ENCODE data around the gene RAB15. TPM values are rescaled to one million over a fixed set of nuclear protein-coding genes. Genes with fewer than 3 reads are reported as not detected.

The RAB15 gene
- total and polyA plus RNA-seq, 2 donors (not counting 1 experiment from before 2014, with no cell fraction given), result 2.2 to 3.6 TPM

DNA sequence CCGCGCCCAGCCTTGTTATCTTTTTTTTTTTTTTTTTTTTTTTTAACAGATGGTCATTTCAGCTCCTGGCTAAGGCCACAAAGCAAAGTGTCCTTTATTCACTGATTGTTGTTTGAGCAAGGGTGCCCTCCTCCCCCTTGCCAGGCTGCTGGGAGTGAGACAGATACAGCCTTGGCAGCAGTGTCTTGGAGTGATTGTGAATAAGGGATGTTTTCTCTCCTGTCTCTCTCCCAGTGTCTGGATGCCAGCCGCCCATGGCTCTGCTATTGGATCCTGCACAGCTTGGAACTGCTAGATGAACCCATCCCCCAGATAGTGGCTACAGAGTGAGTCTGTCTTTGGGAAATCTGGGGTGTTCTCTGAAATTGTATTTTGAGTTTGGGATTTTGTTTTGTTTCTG is 43.3 kb upstream of the RAB15 start:
- Histone ChIP-seq H3K27me3 (ENCODE audit: control insufficient read depth, insufficient read depth, low read length) (no peaks in the 10 kb centered on the region), H4K20me1 (ENCODE audit: control insufficient read depth, extremely low read depth, insufficient read depth, low read length) (no peaks in the 10 kb centered on the region), H3K79me2 (ENCODE audit: control insufficient read depth, insufficient read depth, low read length) (no peaks in the 10 kb centered on the region), H3K9me3 (ENCODE audit: control insufficient read depth, insufficient read depth, low read depth, low read length) (no peaks in the 10 kb centered on the region), H3K4me2 (ENCODE audit: extremely low read depth, insufficient read depth, low read length) (no peak overlapping the region), H2AFZ (ENCODE audit: low read length) (no peak overlapping the region), H3K27ac (ENCODE audit: insufficient read depth, low read length) (no peak overlapping the region), H3K4me1 (ENCODE audit: control insufficient read depth, extremely low read depth, insufficient read depth, low read length) (no peaks in the 10 kb centered on the region), H3K4me3 (replicated peaks in 1 of 4; ENCODE audit: control extremely low read depth in 1 of 4, insufficient read depth in 1 of 4, low read depth in 3 of 4, low read length in 4 of 4) (no peak overlapping the region), H3K9ac (ENCODE audit: insufficient read depth, low read length) (no peak overlapping the region), H3K36me3 (ENCODE audit: control insufficient read depth, insufficient read depth, low read length) (no peaks in the 10 kb centered on the region)
- no peak for DNase-seq (ENCODE audit: low read depth in 2 of 2)
- TF ChIP-seq CTCF (conservative IDR thresholded peaks at IDR 0.05 in 1 of 2, IDR thresholded peaks at IDR 0.05 in 1 of 2; ENCODE audit: low read depth in 1 of 2, low read length in 2 of 2) (no peak), EZH2 (IDR thresholded peaks at IDR 0.05; ENCODE audit: low read length, missing control alignments) (no peak)

GRCh38 chr14:65012353-65012752 is 40.2 kb upstream of the RAB15 start:
- Histone ChIP-seq H3K27me3 (ENCODE audit: control insufficient read depth, insufficient read depth, low read length) (no peaks in the 10 kb centered on the region), H3K36me3 (ENCODE audit: control insufficient read depth, insufficient read depth, low read length) (no peaks in the 10 kb centered on the region), H3K4me2 (ENCODE audit: extremely low read depth, insufficient read depth, low read length) (no peak overlapping the region), H3K4me3 (replicated peaks in 1 of 4; ENCODE audit: control extremely low read depth in 1 of 4, insufficient read depth in 1 of 4, low read depth in 3 of 4, low read length in 4 of 4) (no peak overlapping the region), H4K20me1 (ENCODE audit: control insufficient read depth, extremely low read depth, insufficient read depth, low read length) (no peaks in the 10 kb centered on the region), H3K4me1 (ENCODE audit: control insufficient read depth, extremely low read depth, insufficient read depth, low read length) (no peaks in the 10 kb centered on the region), H3K9ac (ENCODE audit: insufficient read depth, low read length) (no peak overlapping the region), H3K79me2 (ENCODE audit: control insufficient read depth, insufficient read depth, low read length) (no peaks in the 10 kb centered on the region), H2AFZ (ENCODE audit: low read length) (no peak overlapping the region), H3K9me3 (ENCODE audit: control insufficient read depth, insufficient read depth, low read depth, low read length) (no peaks in the 10 kb centered on the region), H3K27ac (ENCODE audit: insufficient read depth, low read length) (no peak overlapping the region)
- no peak for TF ChIP-seq CTCF (conservative IDR thresholded peaks at IDR 0.05 in 1 of 2, IDR thresholded peaks at IDR 0.05 in 1 of 2; ENCODE audit: low read depth in 1 of 2, low read length in 2 of 2)
- TF ChIP-seq EZH2 (IDR thresholded peaks at IDR 0.05; ENCODE audit: low read length, missing control alignments), result no peak
- no peak for DNase-seq (ENCODE audit: low read depth in 2 of 2)

DNA sequence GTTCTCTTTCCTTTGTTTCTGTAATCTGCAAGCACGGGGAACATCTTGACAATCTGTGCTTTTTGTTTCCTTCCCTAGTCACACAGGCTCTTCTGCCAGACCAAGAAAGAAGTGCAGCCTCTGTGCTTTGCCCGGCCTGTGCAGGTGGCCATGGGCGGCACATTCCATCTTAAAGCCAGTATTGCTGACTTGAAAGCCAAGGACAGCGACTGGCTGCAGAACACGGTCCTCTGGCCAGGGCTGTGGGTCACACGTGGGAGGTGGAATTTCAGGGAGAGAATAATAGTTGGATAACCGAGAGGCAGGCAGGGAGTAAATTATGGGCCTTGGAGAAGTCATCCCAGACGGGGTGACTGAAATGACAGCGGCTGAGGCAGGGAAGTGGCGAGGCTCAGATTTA is 39.4 kb upstream of the RAB15 start:
- no peak overlapping the region for H2AFZ ChIP-seq (ENCODE audit: low read length)
- H3K4me2 ChIP-seq (ENCODE audit: extremely low read depth, insufficient read depth, low read length), result no peak overlapping the region
- no peak overlapping the region for H3K9ac ChIP-seq (ENCODE audit: insufficient read depth, low read length)
- TF ChIP-seq EZH2 (IDR thresholded peaks at IDR 0.05; ENCODE audit: low read length, missing control alignments) (no peak), CTCF (conservative IDR thresholded peaks at IDR 0.05 in 1 of 2, IDR thresholded peaks at IDR 0.05 in 1 of 2; ENCODE audit: low read depth in 1 of 2, low read length in 2 of 2) (no peak)
- H3K79me2 ChIP-seq (ENCODE audit: control insufficient read depth, insufficient read depth, low read length), result no peaks in the 10 kb centered on the region
- no peak for DNase-seq (ENCODE audit: low read depth in 2 of 2)
- H3K36me3 ChIP-seq (ENCODE audit: control insufficient read depth, insufficient read depth, low read length), result no peaks in the 10 kb centered on the region
- H4K20me1 ChIP-seq (ENCODE audit: control insufficient read depth, extremely low read depth, insufficient read depth, low read length), result no peaks in the 10 kb centered on the region
- H3K4me1 ChIP-seq (ENCODE audit: control insufficient read depth, extremely low read depth, insufficient read depth, low read length), result no peaks in the 10 kb centered on the region
- H3K9me3 ChIP-seq (ENCODE audit: control insufficient read depth, insufficient read depth, low read depth, low read length), result no peaks in the 10 kb centered on the region
- no peaks in the 10 kb centered on the region for H3K27me3 ChIP-seq (ENCODE audit: control insufficient read depth, insufficient read depth, low read length)
- no peak overlapping the region for H3K4me3 ChIP-seq (replicated peaks in 1 of 4; ENCODE audit: control extremely low read depth in 1 of 4, insufficient read depth in 1 of 4, low read depth in 3 of 4, low read length in 4 of 4)
- H3K27ac ChIP-seq (ENCODE audit: insufficient read depth, low read length), result no peak overlapping the region
